GM12878 (cell line): ENCODE data around the gene UNC13D. TPM values are rescaled to one million over a fixed set of nuclear protein-coding genes. Genes with fewer than 3 reads are reported as not detected.
A peak's percentile ranks its signal among the peaks of the same experiment; 100 is the strongest.

ENCODE experiments used
- GATAD2B ChIP-seq: fragments of 450-650 bp; conservative IDR thresholded peaks from 2 replicates; pipeline ENCODE4 v1.6.1; 2017; ENCODE audit warnings: low read depth, mild to moderate bottlenecking, moderate library complexity
- HCFC1 ChIP-seq: fragments of 150-350 bp; IDR thresholded peaks from 2 replicates; pipeline ENCODE4 v1.6.1; 2014; ENCODE audit warnings: low read length
- HDAC6 ChIP-seq: fragments of 200-600 bp; sonication (generic); IDR thresholded peaks from one replicate; pipeline ENCODE4 v1.8.0; 2017; ENCODE audit warnings: antibody characterized with exemption; ENCODE audit not compliant: unreplicated experiment
- KDM1A ChIP-seq: fragments of 200-600 bp; sonication (generic); IDR thresholded peaks from 2 replicates; pipeline ENCODE4 v1.6.1; 2016; ENCODE audit warnings: borderline replicate concordance
- MEF2A ChIP-seq: IDR thresholded peaks from 2 replicates; pipeline ENCODE4 v1.6.1; 2011; ENCODE audit warnings: low read depth, mild to moderate bottlenecking, low read length, moderate library complexity; ENCODE audit not compliant: insufficient read depth
- MXI1 ChIP-seq: fragments of 150-350 bp; IDR thresholded peaks from 2 replicates; pipeline ENCODE4 v1.6.1; 2011; ENCODE audit warnings: low read depth, mild to moderate bottlenecking, inconsistent platforms, low read length, improper control_type of control experiment
- NFYA ChIP-seq: IDR thresholded peaks from 2 replicates; pipeline ENCODE4 v1.6.1; 2011; ENCODE audit warnings: low read depth, mild to moderate bottlenecking, low read length, improper control_type of control experiment, borderline replicate concordance
- NFYB ChIP-seq: IDR thresholded peaks from 2 replicates; pipeline ENCODE4 v1.6.1; 2011; ENCODE audit warnings: low read depth, mild to moderate bottlenecking, low read length, improper control_type of control experiment, moderate library complexity; ENCODE audit not compliant: insufficient read depth
- PAX5 ChIP-seq: IDR thresholded peaks from 2 replicates; pipeline ENCODE4 v1.6.1; 2011; ENCODE audit warnings: low read depth, low read length, borderline replicate concordance
- SMARCA5 ChIP-seq: fragments of 450-650 bp; IDR thresholded peaks from 2 replicates; pipeline ENCODE4 v1.6.1; 2017; ENCODE audit warnings: mild to moderate bottlenecking
- TAF1 ChIP-seq: IDR thresholded peaks from 2 replicates; pipeline ENCODE4 v1.6.1; 2011; ENCODE audit warnings: mild to moderate bottlenecking, low read depth, low read length, borderline replicate concordance
- TBL1XR1 ChIP-seq: IDR thresholded peaks from 2 replicates; pipeline ENCODE4 v1.6.1; 2012; ENCODE audit warnings: low read depth, low read length, improper control_type of control experiment
- TCF3 ChIP-seq: IDR thresholded peaks from 2 replicates; pipeline ENCODE4 v1.6.1; 2012; ENCODE audit warnings: low read depth, mild to moderate bottlenecking, low read length, borderline replicate concordance; ENCODE audit not compliant: insufficient read depth
- polyA plus RNA-seq, 11 experiments: library from polyadenylated mRNA; depleted of rRNA in 4 of 11; unstranded in 6 of 11; stranded (reverse) in 5 of 11; fragments of >200 nt; fragmentation: Nextera tagmentation in 4 of 11; fragmentation: Illumina TruSeq in 1 of 11; extraction: Ambion mirVana in 4 of 11; extraction: Trizol in 1 of 11; gene quantifications; 1 replicate in 1 of 11; 2 replicates in 10 of 11; pipeline versions ENCODE4 v1.2.1 to v1.2.3, GENCODE V29; 2011 to 2016; ENCODE audit warnings: inconsistent platforms in 2 of 11, missing spikeins in 2 of 11, low read depth in 1 of 11
- total RNA-seq, 4 experiments: library from RNA; depleted of rRNA in 3 of 4; stranded (reverse); fragments of >200 nt in 3 of 4; fragmentation: Illumina TruSeq in 1 of 4; extraction: Trizol in 1 of 4; gene quantifications; 2 replicates each; pipeline versions ENCODE4 v1.2.1 to v1.2.3, GENCODE V29; 2013 to 2021
- TF ChIP-seq, protein P1 (sequence below): fragments of 450-650 bp; IDR thresholded peaks from 2 replicates; pipeline ENCODE4 v1.6.1; 2017; ENCODE audit warnings: antibody characterized with exemption, mild to moderate bottlenecking, moderate library complexity
- TF ChIP-seq, protein P2 (sequence below): fragments of 450-650 bp; IDR thresholded peaks from 2 replicates; pipeline ENCODE4 v1.6.1; 2017; ENCODE audit warnings: mild to moderate bottlenecking, low read depth, inconsistent platforms; ENCODE audit not compliant: poor library complexity, severe bottlenecking
- TF ChIP-seq, protein P3 (sequence below): IDR thresholded peaks from 2 replicates; pipeline ENCODE4 v1.6.1; 2012; ENCODE audit warnings: low read length, inconsistent platforms
- TF ChIP-seq, protein P4 (sequence below): IDR thresholded peaks from 2 replicates; pipeline ENCODE4 v1.6.1; 2011; ENCODE audit warnings: low read depth, low read length, improper control_type of control experiment, borderline replicate concordance
- TF ChIP-seq, protein P5 (sequence below): fragments of 150-350 bp; IDR thresholded peaks from 2 replicates; pipeline ENCODE4 v1.6.1; 2016; ENCODE audit warnings: low read depth, low read length

UNC13D gene
- total and polyA plus RNA-seq, 10 of the 15 experiments (the other 5 are each of a cell fraction or from before 2014, with no cell fraction given) = 0.32 to 63.9 (median 25.2) TPM

DNA sequence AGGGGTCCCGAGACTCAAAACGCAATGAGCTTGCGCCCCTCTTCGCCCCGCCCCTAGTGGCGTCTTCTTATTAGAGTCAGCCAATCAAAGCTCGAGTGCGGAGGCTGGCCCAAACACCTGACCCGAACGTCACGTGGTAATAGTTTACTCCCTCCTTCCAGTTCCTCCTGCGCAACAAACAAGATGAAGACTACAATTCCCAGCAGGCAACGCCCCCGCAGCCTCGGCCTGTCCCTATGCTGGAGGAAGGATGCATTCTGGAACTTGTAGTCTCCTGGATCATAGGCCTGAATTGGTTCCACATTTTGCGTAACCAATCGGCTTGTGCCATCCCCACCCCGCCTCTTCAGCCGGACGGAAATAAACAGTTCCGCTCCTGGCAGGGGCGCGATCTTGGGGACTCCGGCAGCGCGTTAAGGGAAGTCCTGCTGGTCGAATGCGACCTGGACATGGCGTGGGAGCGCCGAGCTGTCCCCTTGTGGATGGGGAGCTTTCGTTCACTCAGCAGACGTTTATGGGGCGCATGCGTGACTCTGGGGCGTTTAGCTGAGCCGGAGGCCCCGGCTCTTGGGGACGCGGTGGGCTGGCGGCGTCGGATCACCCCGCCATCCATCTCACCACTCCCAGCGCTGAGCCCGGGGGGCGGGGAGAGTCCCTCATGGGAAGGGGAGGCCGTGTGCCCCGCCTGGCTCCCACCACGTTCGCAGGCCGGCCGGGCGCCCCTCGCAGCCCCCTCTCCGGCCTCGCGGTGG, 11.3 kb upstream of the UNC13D start, which contains the start of gene WBP2 (continued):
- peak; percentile 43; the same call in 1 of the 2 replicates for TF ChIP-seq TCF3
- peak; percentile 89 for TF ChIP-seq GATAD2B
- peak; percentile 93 for TF ChIP-seq SMARCA5
- TF ChIP-seq HCFC1 = peak; percentile 100
- TF ChIP-seq MXI1 = peak; percentile 87
- no peak for TF ChIP-seq NFYA
- TF ChIP-seq, protein P1, sequence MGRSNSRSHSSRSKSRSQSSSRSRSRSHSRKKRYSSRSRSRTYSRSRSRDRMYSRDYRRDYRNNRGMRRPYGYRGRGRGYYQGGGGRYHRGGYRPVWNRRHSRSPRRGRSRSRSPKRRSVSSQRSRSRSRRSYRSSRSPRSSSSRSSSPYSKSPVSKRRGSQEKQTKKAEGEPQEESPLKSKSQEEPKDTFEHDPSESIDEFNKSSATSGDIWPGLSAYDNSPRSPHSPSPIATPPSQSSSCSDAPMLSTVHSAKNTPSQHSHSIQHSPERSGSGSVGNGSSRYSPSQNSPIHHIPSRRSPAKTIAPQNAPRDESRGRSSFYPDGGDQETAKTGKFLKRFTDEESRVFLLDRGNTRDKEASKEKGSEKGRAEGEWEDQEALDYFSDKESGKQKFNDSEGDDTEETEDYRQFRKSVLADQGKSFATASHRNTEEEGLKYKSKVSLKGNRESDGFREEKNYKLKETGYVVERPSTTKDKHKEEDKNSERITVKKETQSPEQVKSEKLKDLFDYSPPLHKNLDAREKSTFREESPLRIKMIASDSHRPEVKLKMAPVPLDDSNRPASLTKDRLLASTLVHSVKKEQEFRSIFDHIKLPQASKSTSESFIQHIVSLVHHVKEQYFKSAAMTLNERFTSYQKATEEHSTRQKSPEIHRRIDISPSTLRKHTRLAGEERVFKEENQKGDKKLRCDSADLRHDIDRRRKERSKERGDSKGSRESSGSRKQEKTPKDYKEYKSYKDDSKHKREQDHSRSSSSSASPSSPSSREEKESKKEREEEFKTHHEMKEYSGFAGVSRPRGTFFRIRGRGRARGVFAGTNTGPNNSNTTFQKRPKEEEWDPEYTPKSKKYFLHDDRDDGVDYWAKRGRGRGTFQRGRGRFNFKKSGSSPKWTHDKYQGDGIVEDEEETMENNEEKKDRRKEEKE = no peak
- TF ChIP-seq MEF2A = 0 out of 2 replicates have a peak, but pooled peaks have one; percentile 30
- TF ChIP-seq HDAC6 = no peak
- TF ChIP-seq, protein P2, sequence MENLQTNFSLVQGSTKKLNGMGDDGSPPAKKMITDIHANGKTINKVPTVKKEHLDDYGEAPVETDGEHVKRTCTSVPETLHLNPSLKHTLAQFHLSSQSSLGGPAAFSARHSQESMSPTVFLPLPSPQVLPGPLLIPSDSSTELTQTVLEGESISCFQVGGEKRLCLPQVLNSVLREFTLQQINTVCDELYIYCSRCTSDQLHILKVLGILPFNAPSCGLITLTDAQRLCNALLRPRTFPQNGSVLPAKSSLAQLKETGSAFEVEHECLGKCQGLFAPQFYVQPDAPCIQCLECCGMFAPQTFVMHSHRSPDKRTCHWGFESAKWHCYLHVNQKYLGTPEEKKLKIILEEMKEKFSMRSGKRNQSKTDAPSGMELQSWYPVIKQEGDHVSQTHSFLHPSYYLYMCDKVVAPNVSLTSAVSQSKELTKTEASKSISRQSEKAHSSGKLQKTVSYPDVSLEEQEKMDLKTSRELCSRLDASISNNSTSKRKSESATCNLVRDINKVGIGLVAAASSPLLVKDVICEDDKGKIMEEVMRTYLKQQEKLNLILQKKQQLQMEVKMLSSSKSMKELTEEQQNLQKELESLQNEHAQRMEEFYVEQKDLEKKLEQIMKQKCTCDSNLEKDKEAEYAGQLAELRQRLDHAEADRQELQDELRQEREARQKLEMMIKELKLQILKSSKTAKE = no peak
- TF ChIP-seq, protein P3, sequence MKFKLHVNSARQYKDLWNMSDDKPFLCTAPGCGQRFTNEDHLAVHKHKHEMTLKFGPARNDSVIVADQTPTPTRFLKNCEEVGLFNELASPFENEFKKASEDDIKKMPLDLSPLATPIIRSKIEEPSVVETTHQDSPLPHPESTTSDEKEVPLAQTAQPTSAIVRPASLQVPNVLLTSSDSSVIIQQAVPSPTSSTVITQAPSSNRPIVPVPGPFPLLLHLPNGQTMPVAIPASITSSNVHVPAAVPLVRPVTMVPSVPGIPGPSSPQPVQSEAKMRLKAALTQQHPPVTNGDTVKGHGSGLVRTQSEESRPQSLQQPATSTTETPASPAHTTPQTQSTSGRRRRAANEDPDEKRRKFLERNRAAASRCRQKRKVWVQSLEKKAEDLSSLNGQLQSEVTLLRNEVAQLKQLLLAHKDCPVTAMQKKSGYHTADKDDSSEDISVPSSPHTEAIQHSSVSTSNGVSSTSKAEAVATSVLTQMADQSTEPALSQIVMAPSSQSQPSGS = no peak
- TF ChIP-seq, protein P4, sequence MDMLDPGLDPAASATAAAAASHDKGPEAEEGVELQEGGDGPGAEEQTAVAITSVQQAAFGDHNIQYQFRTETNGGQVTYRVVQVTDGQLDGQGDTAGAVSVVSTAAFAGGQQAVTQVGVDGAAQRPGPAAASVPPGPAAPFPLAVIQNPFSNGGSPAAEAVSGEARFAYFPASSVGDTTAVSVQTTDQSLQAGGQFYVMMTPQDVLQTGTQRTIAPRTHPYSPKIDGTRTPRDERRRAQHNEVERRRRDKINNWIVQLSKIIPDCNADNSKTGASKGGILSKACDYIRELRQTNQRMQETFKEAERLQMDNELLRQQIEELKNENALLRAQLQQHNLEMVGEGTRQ = peak; percentile 95
- peak; percentile 87 for TF ChIP-seq NFYB
- TF ChIP-seq TAF1 = peak; percentile 59; the same call in 1 of the 2 replicates
- TF ChIP-seq KDM1A = no peak
- TF ChIP-seq, protein P5, sequence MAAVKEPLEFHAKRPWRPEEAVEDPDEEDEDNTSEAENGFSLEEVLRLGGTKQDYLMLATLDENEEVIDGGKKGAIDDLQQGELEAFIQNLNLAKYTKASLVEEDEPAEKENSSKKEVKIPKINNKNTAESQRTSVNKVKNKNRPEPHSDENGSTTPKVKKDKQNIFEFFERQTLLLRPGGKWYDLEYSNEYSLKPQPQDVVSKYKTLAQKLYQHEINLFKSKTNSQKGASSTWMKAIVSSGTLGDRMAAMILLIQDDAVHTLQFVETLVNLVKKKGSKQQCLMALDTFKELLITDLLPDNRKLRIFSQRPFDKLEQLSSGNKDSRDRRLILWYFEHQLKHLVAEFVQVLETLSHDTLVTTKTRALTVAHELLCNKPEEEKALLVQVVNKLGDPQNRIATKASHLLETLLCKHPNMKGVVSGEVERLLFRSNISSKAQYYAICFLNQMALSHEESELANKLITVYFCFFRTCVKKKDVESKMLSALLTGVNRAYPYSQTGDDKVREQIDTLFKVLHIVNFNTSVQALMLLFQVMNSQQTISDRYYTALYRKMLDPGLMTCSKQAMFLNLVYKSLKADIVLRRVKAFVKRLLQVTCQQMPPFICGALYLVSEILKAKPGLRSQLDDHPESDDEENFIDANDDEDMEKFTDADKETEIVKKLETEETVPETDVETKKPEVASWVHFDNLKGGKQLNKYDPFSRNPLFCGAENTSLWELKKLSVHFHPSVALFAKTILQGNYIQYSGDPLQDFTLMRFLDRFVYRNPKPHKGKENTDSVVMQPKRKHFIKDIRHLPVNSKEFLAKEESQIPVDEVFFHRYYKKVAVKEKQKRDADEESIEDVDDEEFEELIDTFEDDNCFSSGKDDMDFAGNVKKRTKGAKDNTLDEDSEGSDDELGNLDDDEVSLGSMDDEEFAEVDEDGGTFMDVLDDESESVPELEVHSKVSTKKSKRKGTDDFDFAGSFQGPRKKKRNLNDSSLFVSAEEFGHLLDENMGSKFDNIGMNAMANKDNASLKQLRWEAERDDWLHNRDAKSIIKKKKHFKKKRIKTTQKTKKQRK = no peak
- TF ChIP-seq PAX5 = 0 out of 2 replicates have a peak, but pooled peaks have one; percentile 59
- TF ChIP-seq TBL1XR1 = peak; percentile 62; the same call in 1 of the 2 replicates
